Activated B cell treated with CpG ODN at 0.5 μM for 24 hours (primary cell): ENCODE measurements around the gene SRM. TPM values are rescaled to one million over a fixed set of nuclear protein-coding genes. Genes with fewer than 3 reads are reported as not detected.

Experiments used
- ATAC-seq: fragments of 200-7000 bp; cut with Tn5 transposase; one replicate; pipeline ENCODE4 v1.10.0; 2021; ENCODE audit warnings: low read depth, mild to moderate bottlenecking, moderate library complexity
- CTCF ChIA-PET: fragments of 350-600 bp; sonication (Branson Sonifier 250); formaldehyde crosslinking; loops from one replicate; lab custom pipeline; 2021; ENCODE audit warnings: antibody characterized with exemption; lab: Charles Lee
- POLR2A ChIA-PET: fragments of 350-600 bp; sonication (Branson Sonifier 250); formaldehyde crosslinking; loops from one replicate; lab custom pipeline; 2021; ENCODE audit warnings: antibody characterized with exemption; lab: Charles Lee
- DNase-seq: peaks from one replicate; pipeline ENCODE4 v3.0.0; 2022
- H3K27ac Mint-ChIP-seq: one replicate; pipeline ENCODE4 v1.8.0; 2020; ENCODE audit warnings: mixed read lengths
- H3K27me3 Mint-ChIP-seq: one replicate; pipeline ENCODE4 v1.8.0; 2021; ENCODE audit warnings: mixed read lengths
- H3K36me3 Mint-ChIP-seq: one replicate; pipeline ENCODE4 v1.8.0; 2021; ENCODE audit warnings: low read depth, mixed read lengths
- H3K4me1 Mint-ChIP-seq: one replicate; pipeline ENCODE4 v1.8.0; 2021; ENCODE audit warnings: mixed read lengths
- H3K4me3 Mint-ChIP-seq: one replicate; pipeline ENCODE4 v1.8.0; 2020; ENCODE audit warnings: mild to moderate bottlenecking, mixed read lengths
- H3K9me3 Mint-ChIP-seq: one replicate; pipeline ENCODE4 v1.8.0; 2020; ENCODE audit warnings: mixed read lengths
- CTCF ChIP-seq: fragments of 200-600 bp; IDR thresholded peaks from one replicate; pipeline ENCODE4 v1.8.0; 2022; ENCODE audit warnings: antibody characterized with exemption, mild to moderate bottlenecking
- intact Hi-C: fragments of 100-400 bp; cut with micrococcal nuclease; formaldehyde crosslinking; loops from one replicate; pipeline ENCODE4 v1.15.1; 2024
- total RNA-seq: library from RNA; stranded (reverse); gene quantifications from 2 replicates; pipeline ENCODE4 v1.2.3, GENCODE V29; 2022

The SRM gene
- total RNA-seq, 1 donor from 2014 or later: 106 TPM

DNA sequence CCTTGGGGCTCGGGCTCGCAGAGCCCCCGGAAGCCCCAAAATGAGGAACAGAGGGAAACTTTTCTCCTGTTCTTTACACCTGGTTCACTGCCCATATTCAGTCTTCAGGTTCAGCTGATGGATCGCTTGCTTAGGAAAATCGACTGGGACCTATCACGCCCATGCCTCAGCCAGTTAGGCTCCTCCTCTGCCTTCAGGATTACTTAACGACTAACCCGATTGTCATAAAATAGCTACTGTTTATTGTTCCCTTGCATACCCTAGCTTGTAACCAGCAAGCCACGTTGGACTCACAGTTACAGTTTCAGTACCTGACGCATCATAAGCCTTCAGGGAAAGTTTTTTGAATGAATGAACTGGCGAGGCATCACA, 46.7 kb downstream of the SRM start:
- Mint-ChIP-seq H3K27ac (peak overlapping the region; percentile 79), H3K4me3 (peak overlapping the region; percentile 89), H3K9me3 (no peaks in the 10 kb centered on the region), H3K36me3 (peaks cover 39% of the 10 kb centered on the region), H3K4me1 (peaks cover 35% of the 10 kb centered on the region), H3K27me3 (no peaks in the 10 kb centered on the region)
- DNase-seq (no peak), ATAC-seq (no peak)
- TF ChIP-seq CTCF: no peak
- intact Hi-C loops: loop anchor here (2.0 to 5.0 kb wide), 2 partner anchors 249 to 320 kb away; partner anchors contain the start of gene MTOR
- ChIA-PET CTCF (interaction anchor here (1.0 kb wide), 1 partner anchor 519 kb away, joined by 3 read pairs; no protein-coding TSS in a partner anchor), POLR2A (interaction anchor here (0.5 to 2.8 kb wide), 7 partner anchors 14 to 896 kb away, joined by 3 to 21 read pairs (median 6); partner anchors contain the start of genes EXOSC10 and SRM)

DNA sequence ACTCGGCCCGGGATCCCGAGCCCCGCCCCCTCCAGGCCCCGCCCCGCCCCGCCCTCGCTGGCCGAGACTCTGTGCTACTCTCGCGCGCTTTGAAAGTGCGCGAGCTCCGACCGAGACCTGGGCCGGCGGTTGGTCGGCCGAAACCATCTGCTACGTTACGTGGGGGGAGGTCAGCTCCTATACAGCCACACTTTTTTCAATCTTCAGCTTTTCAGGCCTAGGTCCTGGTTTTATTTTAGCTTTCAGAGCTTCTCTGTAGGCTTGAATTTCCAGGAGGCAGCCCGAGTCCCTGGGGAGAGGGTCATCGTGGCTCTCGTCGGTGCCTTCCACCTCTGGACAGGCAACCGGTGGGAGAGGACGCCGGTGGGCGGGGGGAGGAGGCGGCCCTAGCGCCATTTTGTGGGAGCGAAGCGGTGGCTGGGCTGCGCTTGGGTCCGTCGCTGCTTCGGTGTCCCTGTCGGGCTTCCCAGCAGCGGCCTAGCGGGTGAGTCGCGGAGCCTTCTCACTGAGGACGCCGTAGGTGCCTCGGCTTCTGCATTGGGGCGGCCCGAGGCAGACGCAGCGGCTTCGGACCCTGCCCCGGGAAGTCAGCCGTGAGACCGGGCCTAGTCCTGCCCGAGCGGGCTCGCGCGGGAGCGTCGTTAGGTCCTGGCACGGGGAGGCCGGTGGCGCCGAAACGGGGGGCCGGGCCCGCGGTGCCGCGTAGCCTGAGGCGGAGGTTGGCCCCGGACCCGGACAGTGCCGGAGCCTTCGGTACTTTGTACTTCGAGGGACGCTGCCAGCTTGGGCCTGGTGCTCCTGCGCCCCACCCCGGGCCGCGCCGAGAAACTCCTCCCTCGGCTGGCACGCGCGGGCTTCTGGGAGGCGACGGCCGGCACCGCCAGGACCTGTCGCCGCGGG, 47.3 kb downstream of the SRM start, which contains the start of gene TARDBP:
Gene TARDBP (plus strand): TSS at position 395 of the 900 bp plus-strand sequence. CDS start 1,074 bp downstream, outside the sequence.
- Mint-ChIP-seq H3K4me3 (peak within 1 kb of the TSS; percentile 89), H3K27me3 (no peaks in the 10 kb centered on the region), H3K4me1 (peaks cover 35% of the 10 kb centered on the region), H3K27ac (peak within 1 kb of the TSS; percentile 99), H3K9me3 (no peaks in the 10 kb centered on the region), H3K36me3 (peaks cover 37% of the 10 kb centered on the region)
- TF ChIP-seq CTCF: no peak
- ATAC-seq: peak; percentile 87
- ChIA-PET CTCF (interaction anchor here (1.0 to 1.1 kb wide), 2 partner anchors 25 to 519 kb away, joined by 3 read pairs; no protein-coding TSS in a partner anchor), POLR2A (interaction anchor here (0.5 to 2.8 kb wide), 17 partner anchors 9 to 1256 kb away, joined by 3 to 21 read pairs (median 4); partner anchors contain the start of genes EXOSC10, FBXO6, MIIP and MTOR)
- intact Hi-C loops: loop anchor here (1.0 to 5.0 kb wide), 5 partner anchors 48 to 968 kb away; partner anchors contain the start of genes DFFA, MFN2, MTOR and SRM
- peak; percentile 93 for DNase-seq

Other genes with a start within 250 kb of the SRM start
- 170 and 193 TPM in 2 replicates for gene TARDBP, start 47.4 kb downstream of the SRM start, total RNA-seq
- gene MASP2, start 12.8 kb downstream of the SRM start, total RNA-seq: not detected in 2 replicates
- gene EXOSC10, start 39.9 kb upstream of the SRM start, total RNA-seq: 89.3 and 108 TPM in 2 replicates
- not detected in 2 replicates for gene ANGPTL7, start 129.3 kb upstream of the SRM start, total RNA-seq
- gene MTOR, start 202.5 kb upstream of the SRM start, total RNA-seq: 49.9 and 55.1 TPM in 2 replicates
- 23.3 and 27.8 TPM in 2 replicates for gene UBIAD1, start 213.2 kb upstream of the SRM start, total RNA-seq